Pulmonary artery endothelial cell (primary cell): ENCODE results near the gene METTL21C. TPM values are rescaled to one million over a fixed set of nuclear protein-coding genes. Genes with fewer than 3 reads are reported as not detected.

Experiments
- DNase-seq: peaks from one replicate; pipeline ENCODE4 v3.0.0-alpha.2; 2011; ENCODE audit warnings: low read depth, low spot score
- total RNA-seq: library from RNA; depleted of rRNA; stranded (reverse); fragments of >200 nt; gene quantifications from 2 replicates; pipeline ENCODE4 v1.2.3, GENCODE V29; 2014

METTL21C gene
- total RNA-seq, 1 donor from 2014 or later = not detected

DNA sequence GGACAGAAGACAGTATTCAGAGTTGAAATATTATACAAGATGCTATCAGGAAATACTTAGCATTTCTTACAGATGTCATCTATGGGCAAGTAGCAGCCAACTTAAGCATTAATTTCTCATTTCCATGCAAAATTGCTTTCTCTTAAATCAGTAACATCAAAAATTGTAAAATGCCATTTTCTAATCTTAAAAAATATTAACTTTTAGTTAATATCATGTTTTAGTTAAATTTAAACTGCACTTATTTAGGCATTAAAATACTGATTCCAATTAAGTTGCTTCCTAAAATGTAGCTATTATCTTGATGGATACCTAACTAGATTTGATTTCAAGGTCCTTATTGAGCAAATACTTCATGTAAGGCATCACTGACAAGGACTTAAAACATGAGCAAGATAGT is 27.8 kb downstream of the METTL21C start:
- DNase-seq = no peak

DNA sequence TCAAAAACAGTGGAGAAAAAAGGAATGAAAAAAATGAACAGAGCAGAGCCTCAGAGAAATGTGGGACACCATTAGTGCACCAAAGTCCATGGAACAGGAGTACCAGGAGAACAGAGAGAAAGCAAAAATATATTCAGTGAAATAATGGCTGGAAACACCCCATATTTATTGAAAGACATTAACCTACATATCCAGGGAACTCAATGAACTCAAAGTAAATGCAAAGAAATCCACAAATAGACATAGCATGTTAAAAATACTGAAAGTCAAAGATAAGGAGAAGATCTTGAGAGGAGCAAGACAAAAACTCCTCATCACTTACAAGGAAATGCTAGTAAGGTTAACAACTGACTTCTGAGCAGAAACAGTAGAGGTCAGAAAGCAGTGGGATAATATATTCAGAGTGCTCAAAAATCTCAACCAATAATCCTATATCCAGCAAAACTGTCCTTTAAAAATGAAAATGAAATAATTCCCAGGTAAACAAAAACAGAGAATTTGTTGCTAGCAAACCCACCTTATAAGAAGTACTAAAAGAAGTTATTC is 35.6 kb downstream of the METTL21C start:
- no peak for DNase-seq

DNA sequence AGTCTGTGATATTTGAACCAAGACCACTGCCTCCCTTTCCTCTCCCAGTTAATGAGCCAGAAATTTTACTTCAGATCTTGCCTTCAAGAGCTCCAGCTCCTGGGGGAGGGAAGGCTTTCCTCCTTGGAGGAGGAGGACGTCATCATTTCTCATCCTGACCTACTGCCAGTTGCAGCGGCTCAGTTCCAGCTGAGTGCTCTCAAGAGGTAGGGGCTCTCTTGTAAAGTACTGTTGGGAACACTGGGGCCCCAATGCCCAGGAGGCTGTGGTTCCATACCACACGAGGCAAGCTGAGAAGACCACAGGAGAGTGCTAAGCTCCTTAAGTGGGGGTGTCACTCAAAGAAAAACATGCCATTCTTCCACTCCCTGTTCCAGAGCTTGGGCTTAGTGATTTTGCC is 36.2 kb downstream of the METTL21C start:
- no peak for DNase-seq

DNA sequence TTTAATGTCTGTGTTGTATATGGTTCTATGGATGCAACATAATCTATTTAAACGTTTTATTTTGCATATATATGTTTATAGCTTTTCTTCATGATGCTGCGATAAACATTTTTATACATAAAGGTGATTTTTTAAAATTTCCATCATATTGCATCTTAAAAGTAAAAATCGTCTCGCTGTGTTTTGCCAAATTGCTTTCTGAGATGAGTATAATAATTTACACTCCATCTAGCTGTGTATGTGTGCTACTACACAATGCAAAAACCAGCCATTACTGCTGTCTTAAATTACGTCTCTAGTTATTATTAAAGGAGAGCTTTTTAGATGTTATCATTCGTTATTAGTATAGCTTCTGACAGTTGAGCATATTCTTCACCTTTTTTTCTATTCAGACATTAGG is 37.2 kb downstream of the METTL21C start:
- no peak for DNase-seq

GRCh38 chr13:102654756-102655155 is 40.1 kb downstream of the METTL21C start:
- no peak for DNase-seq

GRCh38 chr13:102651892-102652291 is 43.0 kb downstream of the METTL21C start:
- no peak for DNase-seq

DNA sequence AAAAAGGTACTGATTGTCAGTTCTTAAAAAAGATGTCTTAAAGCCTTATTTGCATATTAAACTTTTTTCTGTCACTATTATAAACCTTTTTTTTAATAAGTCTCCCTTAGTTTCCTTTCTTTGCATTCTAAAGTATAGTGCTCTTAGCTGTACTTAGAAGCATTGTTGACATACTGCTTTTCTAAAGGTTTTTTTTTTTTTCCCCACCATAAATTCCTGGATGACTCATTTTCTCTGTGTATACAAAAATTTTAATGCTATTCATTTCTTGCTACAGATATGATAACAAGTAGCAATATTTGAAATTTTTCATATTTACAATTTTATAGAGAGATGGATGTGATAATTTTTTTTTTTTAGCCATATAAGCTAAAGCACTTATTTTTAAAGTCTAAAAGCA is 43.5 kb downstream of the METTL21C start:
- no peak for DNase-seq

- DNase-seq = no peak
Measured at GRCh38 chr13:102650444-102650843, 44.4 kb downstream of the METTL21C start.

- no peak for DNase-seq
Measured at GRCh38 chr13:102648046-102648445, 46.8 kb downstream of the METTL21C start.

GRCh38 chr13:102645701-102646100 is 49.1 kb downstream of the METTL21C start:
- DNase-seq = no peak

DNA sequence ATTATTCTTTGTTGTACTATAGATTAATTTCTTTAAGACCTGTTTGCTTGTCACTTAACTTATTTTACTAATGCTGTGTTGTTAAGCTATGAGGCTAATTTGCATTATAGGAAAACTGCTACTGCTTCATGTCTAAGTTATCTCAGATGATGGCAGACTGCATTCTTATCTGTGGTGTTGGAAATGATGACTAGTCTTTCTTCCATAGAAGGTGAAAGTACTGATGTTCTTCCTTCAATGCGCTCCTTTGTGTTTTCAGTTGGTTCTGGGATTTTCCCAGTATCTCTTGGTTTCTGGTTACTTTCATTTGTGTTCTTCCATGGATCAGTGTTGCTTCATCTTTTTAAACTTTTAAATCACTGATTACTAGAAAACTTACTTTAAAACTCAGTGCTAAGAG is 51.2 kb downstream of the METTL21C start:
- DNase-seq = no peak

DNA sequence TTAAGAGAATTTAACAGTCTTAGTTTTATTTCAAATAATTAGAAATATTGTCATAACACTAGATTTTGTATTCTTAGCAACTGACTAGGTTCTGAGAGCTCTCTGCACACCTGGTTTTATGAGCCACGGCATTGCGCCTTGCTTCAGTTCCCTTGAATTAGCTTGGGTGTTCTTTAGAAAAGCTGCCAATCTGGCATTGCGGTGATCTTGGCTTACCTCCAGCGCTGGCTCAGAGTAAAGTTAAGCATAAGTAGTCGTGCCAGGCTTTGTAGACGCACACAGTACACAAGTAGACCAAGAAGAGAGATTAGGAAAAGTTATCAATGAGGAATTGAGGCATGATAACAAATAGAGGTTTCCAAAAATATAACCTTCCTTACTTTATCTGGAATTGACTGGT is 52.4 kb downstream of the METTL21C start:
- DNase-seq = no peak

GRCh38 chr13:102642029-102642428 is 52.8 kb downstream of the METTL21C start:
- no peak for DNase-seq

DNA sequence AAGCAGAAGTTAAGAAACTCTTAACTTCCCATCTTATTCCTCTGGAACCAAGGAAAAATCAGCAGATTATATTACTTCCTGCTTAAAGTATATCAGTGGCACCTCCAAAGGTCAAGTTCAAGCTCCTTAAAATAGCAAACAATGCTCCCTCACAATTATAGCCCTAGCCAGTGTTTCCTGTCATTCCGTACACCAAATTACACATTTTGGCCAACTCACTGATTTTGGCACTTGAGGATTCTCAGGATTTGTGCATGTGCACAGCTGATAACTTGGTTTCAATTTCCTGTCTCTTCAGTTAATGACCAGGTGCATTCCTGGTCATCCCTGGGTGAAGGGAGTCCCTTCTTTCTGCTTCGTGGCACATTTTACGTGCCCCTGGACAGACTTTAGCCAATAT is 56.1 kb downstream of the METTL21C start:
- DNase-seq = no peak

Other genes starting within 250 kb of the METTL21C start
- 40.5 and 56.3 TPM in 2 replicates for gene TPP2, start 98.1 kb downstream of the METTL21C start, total RNA-seq
- gene TEX30, start 78.7 kb upstream of the METTL21C start, total RNA-seq = 20.8 and 33.7 TPM in 2 replicates
- gene POGLUT2, start 103.9 kb upstream of the METTL21C start, total RNA-seq = 23.4 and 29.0 TPM in 2 replicates
- gene BIVM, start 104.1 kb upstream of the METTL21C start, total RNA-seq = 12.1 and 15.6 TPM in 2 replicates
- gene ERCC5, start 151.0 kb upstream of the METTL21C start, total RNA-seq = 35.9 and 48.1 TPM in 2 replicates